ENCODE measurements around the gene TNS3.

Gene TNS3

DNA sequence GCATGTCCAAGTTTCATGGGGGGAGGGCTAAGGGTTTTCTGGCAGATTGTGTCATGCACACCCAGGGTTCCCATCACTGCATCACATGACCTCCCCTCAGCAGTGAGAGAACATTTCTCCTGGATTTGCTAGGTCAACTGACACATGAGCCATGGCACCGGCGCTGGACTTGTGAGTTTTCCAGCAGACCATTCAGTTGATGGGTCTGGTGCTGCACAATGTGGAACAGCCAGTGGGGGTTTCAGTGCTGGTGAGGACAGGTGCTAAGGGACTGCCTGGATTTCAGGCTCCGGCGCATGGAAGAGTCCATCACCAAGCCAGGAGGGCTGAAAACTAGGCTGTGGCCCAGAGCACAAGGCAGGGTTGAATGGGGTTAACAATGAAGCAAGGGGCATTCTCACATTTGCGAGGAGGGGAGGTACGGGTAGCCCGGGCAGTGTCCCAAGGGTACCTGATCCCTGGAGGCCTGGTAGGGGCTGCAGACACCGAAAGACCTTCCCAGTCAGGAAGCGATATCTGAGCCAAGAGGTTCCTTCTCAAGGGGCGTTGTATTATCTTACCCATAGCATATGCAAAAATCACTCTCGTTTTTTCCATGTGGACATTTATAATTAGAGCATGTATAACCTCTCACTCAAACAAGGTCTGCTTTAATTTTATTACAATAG lies 203.0 kb downstream of the TNS3 start:
- Histone ChIP-seq H3K27ac (no peak overlapping the region), H3K36me3 (ENCODE audit: insufficient read depth, low read length) (no peaks in the 10 kb centered on the region), H3K9ac (ENCODE audit: insufficient read length) (no peak overlapping the region), H3K9me3 (ENCODE audit: low read depth, low read length) (no peaks in the 10 kb centered on the region), H3K4me3 (no peak overlapping the region)
- no peak for TF ChIP-seq FOXP2 (optimal IDR thresholded peaks at IDR 0.05; ENCODE audit: control extremely low read depth, extremely low read length, insufficient read depth)
- TF ChIP-seq EZH2 (IDR thresholded peaks at IDR 0.05): no peak
- TF ChIP-seq POLR2AphosphoS5 (IDR thresholded peaks at IDR 0.05; ENCODE audit: borderline replicate concordance, low read depth, low read length): no peak
- no peak for DNase-seq (ENCODE audit: low read depth, low spot score)

DNA sequence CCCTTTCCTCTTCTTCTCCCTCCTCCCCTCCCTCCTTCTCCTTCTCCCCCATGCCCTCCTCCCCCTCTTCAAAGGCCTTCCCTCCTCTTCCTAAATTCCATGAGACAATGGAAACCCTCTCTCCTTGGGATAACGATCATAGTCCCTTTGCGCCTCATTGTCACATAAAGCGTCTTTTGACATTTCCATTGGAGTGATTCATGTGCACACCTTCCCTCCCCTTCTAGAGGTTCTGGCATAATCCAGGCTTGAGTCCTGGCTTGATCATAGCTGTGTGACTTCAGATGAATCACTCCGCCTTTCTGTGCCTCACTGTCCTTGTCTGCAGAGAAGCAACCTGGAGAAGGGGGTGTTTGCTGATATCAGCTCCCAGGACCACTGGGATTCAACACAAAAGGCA lies 204.2 kb downstream of the TNS3 start:
- no peak overlapping the region for H3K4me3 ChIP-seq
- H3K27ac ChIP-seq: no peak overlapping the region
- no peak for TF ChIP-seq POLR2AphosphoS5 (IDR thresholded peaks at IDR 0.05; ENCODE audit: borderline replicate concordance, low read depth, low read length)
- TF ChIP-seq EZH2 (IDR thresholded peaks at IDR 0.05): no peak
- no peak for TF ChIP-seq FOXP2 (optimal IDR thresholded peaks at IDR 0.05; ENCODE audit: control extremely low read depth, extremely low read length, insufficient read depth)
- no peaks in the 10 kb centered on the region for H3K9me3 ChIP-seq (ENCODE audit: low read depth, low read length)
- DNase-seq (ENCODE audit: low read depth, low spot score): no peak
- no peak overlapping the region for H3K9ac ChIP-seq (ENCODE audit: insufficient read length)
- H3K36me3 ChIP-seq (ENCODE audit: insufficient read depth, low read length): no peaks in the 10 kb centered on the region

DNA sequence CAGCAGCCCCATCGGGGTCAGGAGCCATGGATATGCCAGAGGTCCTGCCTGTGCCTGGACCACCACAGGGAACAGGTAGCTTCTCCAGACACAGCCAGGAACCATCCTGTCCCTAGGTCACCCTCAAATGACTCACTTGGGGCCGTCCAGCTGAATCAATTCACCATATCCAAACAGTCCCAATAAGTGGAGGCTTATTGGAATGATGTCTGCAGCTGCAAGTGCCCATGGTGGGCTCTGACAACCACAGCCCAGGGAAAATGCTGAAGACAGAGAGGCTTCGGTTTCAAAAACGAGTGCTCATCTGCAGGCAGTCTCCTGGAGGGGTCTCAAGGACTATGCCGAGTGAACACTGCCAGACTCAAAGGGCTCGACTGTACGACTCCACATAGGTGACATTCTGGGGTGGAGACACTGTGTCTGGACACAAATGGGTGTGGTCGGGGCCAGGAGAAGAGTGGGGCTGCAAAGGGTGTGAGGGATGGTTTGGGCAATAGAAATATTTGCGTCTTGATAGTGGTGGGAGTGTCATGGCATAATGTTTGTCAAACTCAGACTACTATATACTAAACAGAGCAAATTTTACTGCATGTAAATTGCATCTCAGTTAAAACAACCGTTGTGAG lies 204.8 kb downstream of the TNS3 start:
- TF ChIP-seq POLR2AphosphoS5 (IDR thresholded peaks at IDR 0.05; ENCODE audit: borderline replicate concordance, low read depth, low read length) (no peak), FOXP2 (optimal IDR thresholded peaks at IDR 0.05; ENCODE audit: control extremely low read depth, extremely low read length, insufficient read depth) (no peak), EZH2 (IDR thresholded peaks at IDR 0.05) (no peak)

DNA sequence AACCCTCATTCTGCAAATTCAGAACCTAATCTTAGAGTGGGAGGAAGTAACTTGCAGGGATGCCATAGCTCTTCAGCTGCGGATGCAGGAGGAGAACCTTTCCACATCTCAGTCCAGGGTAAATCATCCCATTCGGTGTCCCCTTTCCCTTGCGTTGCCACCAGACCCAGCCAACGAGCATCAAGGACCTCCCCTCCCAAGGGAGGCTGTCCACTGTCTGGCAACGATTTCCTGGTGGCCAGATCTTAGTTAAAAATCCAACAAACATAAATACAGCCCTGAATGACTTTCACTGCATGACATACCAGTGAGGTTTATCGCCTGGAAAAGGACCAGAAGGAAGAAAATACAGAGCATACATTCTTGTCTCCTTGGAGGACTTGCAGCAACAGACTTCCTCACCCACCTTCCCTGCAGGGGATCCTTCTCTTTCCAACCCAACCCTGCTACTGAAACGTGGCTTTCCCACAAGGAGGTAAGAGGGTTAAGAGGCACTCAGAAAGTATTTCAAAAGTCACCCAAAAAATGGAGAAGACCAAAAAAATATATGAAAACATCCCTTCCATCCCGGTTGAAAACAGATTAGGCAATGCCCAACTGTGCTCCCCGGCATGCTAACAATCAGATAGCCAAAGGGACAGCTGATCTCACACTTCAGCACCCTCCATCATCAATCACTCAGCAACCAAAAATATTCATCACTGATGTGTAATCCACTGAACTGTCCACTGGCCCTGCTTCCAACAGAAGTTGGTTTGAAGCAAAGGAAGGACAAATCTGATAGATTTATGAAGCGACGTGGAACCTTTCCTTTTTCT lies 206.6 kb downstream of the TNS3 start:
- DNase-seq (ENCODE audit: low read depth, low spot score): no peak

More for the DNA sequence above, 204.8 kb downstream of the TNS3 start:
- H3K9me3 ChIP-seq (ENCODE audit: low read depth, low read length): no peaks in the 10 kb centered on the region
- H3K9ac ChIP-seq (ENCODE audit: insufficient read length): no peak overlapping the region
- no peak for DNase-seq (ENCODE audit: low read depth, low spot score)
- no peaks in the 10 kb centered on the region for H3K36me3 ChIP-seq (ENCODE audit: insufficient read depth, low read length)
- no peak overlapping the region for H3K4me3 ChIP-seq
- no peak overlapping the region for H3K27ac ChIP-seq

DNA sequence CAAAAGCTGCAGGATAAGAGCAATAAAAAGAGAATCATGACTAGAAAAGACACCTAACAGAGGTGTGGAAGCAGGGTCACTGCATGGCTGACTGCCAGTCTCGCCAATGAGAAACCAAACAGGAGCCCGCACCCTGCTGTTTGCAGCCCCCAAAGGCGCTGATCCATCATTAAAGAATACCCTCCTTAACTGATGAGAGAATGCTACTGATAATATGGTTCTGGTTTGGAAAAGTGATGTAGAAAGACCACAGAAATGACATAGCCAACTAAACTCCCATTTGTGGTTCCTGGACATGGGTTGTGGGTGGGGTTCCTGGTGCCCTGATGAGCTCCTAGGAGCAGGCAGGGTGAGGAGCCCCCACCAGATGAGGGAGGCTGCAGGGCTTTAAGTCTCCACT lies 207.4 kb downstream of the TNS3 start:
- DNase-seq (ENCODE audit: low read depth, low spot score): no peak
- H3K27ac ChIP-seq: no peak overlapping the region
- no peak for TF ChIP-seq EZH2 (IDR thresholded peaks at IDR 0.05)
- TF ChIP-seq FOXP2 (optimal IDR thresholded peaks at IDR 0.05; ENCODE audit: control extremely low read depth, extremely low read length, insufficient read depth): no peak
- no peak for TF ChIP-seq POLR2AphosphoS5 (IDR thresholded peaks at IDR 0.05; ENCODE audit: borderline replicate concordance, low read depth, low read length)
- no peak overlapping the region for H3K4me3 ChIP-seq
- no peak overlapping the region for H3K9ac ChIP-seq (ENCODE audit: insufficient read length)
- H3K9me3 ChIP-seq (ENCODE audit: low read depth, low read length): no peaks in the 10 kb centered on the region
- no peaks in the 10 kb centered on the region for H3K36me3 ChIP-seq (ENCODE audit: insufficient read depth, low read length)

More for the DNA sequence above, 206.6 kb downstream of the TNS3 start:
- Histone ChIP-seq H3K4me3 (no peak overlapping the region), H3K36me3 (ENCODE audit: insufficient read depth, low read length) (no peaks in the 10 kb centered on the region), H3K27ac (no peak overlapping the region), H3K9ac (ENCODE audit: insufficient read length) (no peak overlapping the region), H3K9me3 (ENCODE audit: low read depth, low read length) (no peaks in the 10 kb centered on the region)
- TF ChIP-seq FOXP2 (optimal IDR thresholded peaks at IDR 0.05; ENCODE audit: control extremely low read depth, extremely low read length, insufficient read depth) (no peak), POLR2AphosphoS5 (IDR thresholded peaks at IDR 0.05; ENCODE audit: borderline replicate concordance, low read depth, low read length) (no peak), EZH2 (IDR thresholded peaks at IDR 0.05) (no peak)

DNA sequence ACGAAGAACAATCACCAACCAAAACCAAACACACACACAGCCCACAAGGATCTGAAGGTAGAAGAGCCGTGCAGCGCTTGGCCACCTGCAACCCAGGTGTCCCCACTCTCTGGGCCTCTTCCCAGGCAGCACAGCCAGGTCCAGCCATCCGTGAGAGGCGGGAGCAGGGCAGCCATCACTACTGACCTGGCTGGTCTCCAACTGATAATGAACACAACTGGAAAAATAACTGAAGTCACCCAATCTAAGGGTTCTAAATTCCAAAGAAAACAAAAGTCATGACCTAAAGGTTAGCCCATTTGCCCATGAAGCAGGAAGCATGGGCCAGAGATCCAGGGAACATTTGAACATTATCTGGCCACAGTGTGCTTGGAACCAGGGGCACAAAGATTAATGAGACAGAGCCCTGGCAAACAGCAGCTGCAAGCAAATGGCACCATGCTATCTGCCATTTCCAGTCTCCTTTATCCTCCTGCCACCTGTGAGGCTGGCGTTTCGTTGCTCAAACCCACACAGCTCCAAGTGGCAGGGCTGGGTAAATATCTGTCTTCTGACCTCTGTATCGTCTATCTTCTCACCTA lies 207.9 kb downstream of the TNS3 start:
- TF ChIP-seq FOXP2 (optimal IDR thresholded peaks at IDR 0.05; ENCODE audit: control extremely low read depth, extremely low read length, insufficient read depth) (no peak), POLR2AphosphoS5 (IDR thresholded peaks at IDR 0.05; ENCODE audit: borderline replicate concordance, low read depth, low read length) (no peak), EZH2 (IDR thresholded peaks at IDR 0.05) (no peak)
- Histone ChIP-seq H3K4me3 (no peak overlapping the region), H3K9me3 (ENCODE audit: low read depth, low read length) (no peaks in the 10 kb centered on the region), H3K27ac (no peak overlapping the region), H3K9ac (ENCODE audit: insufficient read length) (no peak overlapping the region), H3K36me3 (ENCODE audit: insufficient read depth, low read length) (no peaks in the 10 kb centered on the region)
- no peak for DNase-seq (ENCODE audit: low read depth, low spot score)

DNA sequence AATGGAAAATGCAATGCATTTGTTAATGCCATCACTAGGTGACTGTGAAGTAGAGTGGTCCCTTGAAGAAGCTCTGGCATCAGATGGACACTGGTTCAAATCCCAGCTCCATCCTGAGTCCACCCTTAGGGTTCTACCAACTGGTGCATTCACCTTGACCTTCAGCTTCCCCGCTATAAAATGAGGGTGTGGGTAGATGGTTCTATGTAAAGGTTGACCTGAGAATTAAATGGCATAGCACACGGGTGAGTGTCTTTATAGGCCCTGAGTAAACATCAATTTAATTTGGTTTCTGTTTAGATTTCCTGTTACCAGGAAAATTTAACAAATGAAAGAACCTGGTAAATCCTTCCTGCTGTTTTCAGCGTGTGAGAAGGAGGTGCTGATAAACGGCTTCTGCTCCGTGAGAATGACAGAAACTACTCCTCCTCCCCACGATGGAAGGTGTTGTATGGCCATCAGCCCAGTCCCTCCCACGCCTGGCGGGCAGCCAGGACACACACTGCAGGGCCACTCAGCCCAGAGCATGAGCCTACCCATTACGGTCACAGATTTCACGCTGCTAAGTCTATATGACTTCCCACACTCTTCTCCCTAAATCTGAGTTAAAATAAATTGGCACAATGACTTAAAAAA lies 210.1 kb downstream of the TNS3 start:
- no peaks in the 10 kb centered on the region for H3K9me3 ChIP-seq (ENCODE audit: low read depth, low read length)
- no peaks in the 10 kb centered on the region for H3K36me3 ChIP-seq (ENCODE audit: insufficient read depth, low read length)
- H3K27ac ChIP-seq: no peak overlapping the region
- TF ChIP-seq FOXP2 (optimal IDR thresholded peaks at IDR 0.05; ENCODE audit: control extremely low read depth, extremely low read length, insufficient read depth) (no peak), POLR2AphosphoS5 (IDR thresholded peaks at IDR 0.05; ENCODE audit: borderline replicate concordance, low read depth, low read length) (no peak), EZH2 (IDR thresholded peaks at IDR 0.05) (no peak)
- no peak overlapping the region for H3K4me3 ChIP-seq
- no peak for DNase-seq (ENCODE audit: low read depth, low spot score)
- no peak overlapping the region for H3K9ac ChIP-seq (ENCODE audit: insufficient read length)
